Measurements from ENCODE around the gene MEGF8.
"Not testable (repeated sequence)": the region's sequence is repeated elsewhere in the genome, so short reads cannot be mapped to it uniquely, and the experiment has no call there.

Gene MEGF8

GRCh38 chr19:42331333-42331732 is 5.9 kb downstream of the MEGF8 start:
- not testable (repeated sequence) for DNase-seq (ENCODE audit: low read depth)

GRCh38 chr19:42332059-42332458 is 6.6 kb downstream of the MEGF8 start:
- DNase-seq (ENCODE audit: low read depth) = no peak

GRCh38 chr19:42333018-42333417 is 7.6 kb downstream of the MEGF8 start:
- no peak for DNase-seq (ENCODE audit: low read depth)

GRCh38 chr19:42333975-42334696 is 8.7 kb downstream of the MEGF8 start:
- no peak for DNase-seq (ENCODE audit: low read depth)

GRCh38 chr19:42334697-42335373 is 9.4 kb downstream of the MEGF8 start:
- DNase-seq (ENCODE audit: low read depth) = no peak

- no peak for DNase-seq (ENCODE audit: low read depth)
These were observed 10.0 kb downstream of the MEGF8 start for GRCh38 chr19:42335374-42335936.

GRCh38 chr19:42335971-42336370 is 10.5 kb downstream of the MEGF8 start:
- DNase-seq (ENCODE audit: low read depth) = no peak

- DNase-seq (ENCODE audit: low read depth) = not testable (repeated sequence)
These were observed 13.9 kb downstream of the MEGF8 start for GRCh38 chr19:42339126-42339860.

GRCh38 chr19:42339922-42340321 is 14.5 kb downstream of the MEGF8 start:
- DNase-seq (ENCODE audit: low read depth) = not testable (repeated sequence)

- DNase-seq (ENCODE audit: low read depth) = no peak
These were observed 18.1 kb downstream of the MEGF8 start for GRCh38 chr19:42343344-42344110.

- no peak for DNase-seq (ENCODE audit: low read depth)
These were observed 19.0 kb downstream of the MEGF8 start for GRCh38 chr19:42344336-42344893.

GRCh38 chr19:42345191-42345812 is 19.9 kb downstream of the MEGF8 start:
- no peak for DNase-seq (ENCODE audit: low read depth)

- no peak for DNase-seq (ENCODE audit: low read depth)
These were observed 22.8 kb downstream of the MEGF8 start for GRCh38 chr19:42348211-42348610.

GRCh38 chr19:42349378-42350107 is 24.1 kb downstream of the MEGF8 start:
- DNase-seq (ENCODE audit: low read depth) = no peak

GRCh38 chr19:42350417-42350816 is 25.0 kb downstream of the MEGF8 start:
- DNase-seq (ENCODE audit: low read depth) = no peak

- DNase-seq (ENCODE audit: low read depth) = no peak
These were observed 25.8 kb downstream of the MEGF8 start for GRCh38 chr19:42351079-42351735.

- DNase-seq (ENCODE audit: low read depth) = no peak
These were observed 27.1 kb downstream of the MEGF8 start for GRCh38 chr19:42352301-42353259.

- DNase-seq (ENCODE audit: low read depth) = no peak
These were observed 28.0 kb downstream of the MEGF8 start for GRCh38 chr19:42353341-42354015.

Measured in stimulated activated CD8-positive, alpha-beta memory T cell treated with anti-CD3 and anti-CD28 coated beads, Interleukin-4, amount 100 ng/mL, for 24 hours (primary cell).